Smooth muscle cell of the brain vasculature (primary cell): ENCODE data around the gene LACTB.

Experiments
- DNase-seq: peaks from one replicate; pipeline ENCODE4 v3.0.0-alpha.2; 2012; ENCODE audit warnings: low read depth, low spot score

The LACTB gene

GRCh38 chr15:63122002-63122875, 578 bp downstream of the LACTB start:
- no peak for DNase-seq

- no peak for DNase-seq
Observed at GRCh38 chr15:63124506-63124905, 2.8 kb downstream of the LACTB start.

- no peak for DNase-seq
Observed at GRCh38 chr15:63126726-63127125, 5.1 kb downstream of the LACTB start.

GRCh38 chr15:63133786-63134185, 12.1 kb downstream of the LACTB start:
- no peak for DNase-seq

GRCh38 chr15:63134245-63134985, 12.8 kb downstream of the LACTB start:
- DNase-seq: no peak

- no peak for DNase-seq
Observed at GRCh38 chr15:63135281-63135680, 13.6 kb downstream of the LACTB start.

GRCh38 chr15:63135804-63136203, 14.1 kb downstream of the LACTB start:
- DNase-seq: no peak

GRCh38 chr15:63136742-63137141, 15.1 kb downstream of the LACTB start:
- DNase-seq: no peak

- DNase-seq: no peak
Observed at GRCh38 chr15:63140936-63141335, 19.3 kb downstream of the LACTB start.

- no peak for DNase-seq
Observed at GRCh38 chr15:63145426-63145825, 23.8 kb downstream of the LACTB start.

GRCh38 chr15:63146684-63147083, 25.0 kb downstream of the LACTB start:
- DNase-seq: no peak

- no peak for DNase-seq
Observed at GRCh38 chr15:63151665-63152064, 30.0 kb downstream of the LACTB start.

- DNase-seq: no peak
Observed at GRCh38 chr15:63155486-63155885, 33.8 kb downstream of the LACTB start.

GRCh38 chr15:63156086-63156710, 34.5 kb downstream of the LACTB start:
- DNase-seq: no peak

- peak; percentile 10 for DNase-seq
Observed at GRCh38 chr15:63156755-63157117, 35.1 kb downstream of the LACTB start.

GRCh38 chr15:63157118-63157843, 35.6 kb downstream of the LACTB start, which contains the start of gene RPS27L:
Gene RPS27L (minus strand): TSS chr15:63157477. CDS start chr15:63157405, 72 bp downstream.
- peak; percentile 84 for DNase-seq

GRCh38 chr15:63157891-63158431, 36.3 kb downstream of the LACTB start:
- peak; percentile 60 for DNase-seq

GRCh38 chr15:63160638-63161037, 39.0 kb downstream of the LACTB start:
- DNase-seq: no peak

- no peak for DNase-seq
Observed at GRCh38 chr15:63163217-63163616, 41.6 kb downstream of the LACTB start.

GRCh38 chr15:63165166-63165859, 43.7 kb downstream of the LACTB start:
- no peak for DNase-seq

- DNase-seq: no peak
Observed at GRCh38 chr15:63166219-63166618, 44.6 kb downstream of the LACTB start.
